A549 (cell line): Measurements from ENCODE around the gene R3HDML. TPM values are rescaled to one million over a fixed set of nuclear protein-coding genes. Genes with fewer than 3 reads are reported as not detected.

Experiments
- ATAC-seq, 2 experiments: fragments of 200-7000 bp in 1 of 2; fragments of >200 bp in 1 of 2; cut with Nextera tagmentation in 1 of 2; cut with Tn5 transposase in 1 of 2; 3 replicates each; pipeline versions ENCODE4 v1.8.0 to v1.9.1; 2018 to 2020; ENCODE audit warnings: mild to moderate bottlenecking in 1 of 2, moderate library complexity in 1 of 2
- CTCF ChIA-PET: fragments of 300-600 bp; sonication (Branson Sonifier 250); formaldehyde crosslinking; extraction: SDS; loops from one replicate; lab custom pipeline; 2021; ENCODE audit warnings: antibody characterized with exemption, inconsistent platforms; lab: Yijun Ruan, JAX
- POLR2A ChIA-PET: fragments of 350-600 bp; formaldehyde crosslinking; extraction: SDS; loops from one replicate; lab custom pipeline; 2021; ENCODE audit warnings: antibody characterized with exemption, inconsistent platforms; lab: Yijun Ruan, JAX
- DNase-seq, 2 experiments: peaks; one replicate each; pipeline versions ENCODE4 v3.0.0 to v3.0.0-alpha.2; 2011 to 2016; ENCODE audit warnings: low read depth in 1 of 2, low spot score in 1 of 2
- FAIRE-seq: peaks from 2 replicates; lab custom pipeline; 2011; peaks lifted over from hg19 to GRCh38; lab: Jason Lieb, UNC
- H3K27ac ChIP-seq, 2 experiments: fragments of >200 bp; sonication (Bioruptor Twin); formaldehyde crosslinking; 3 replicates each; pipeline ENCODE4 v1.5.1; 2016 to 2017
- H3K4me1 ChIP-seq: fragments of >200 bp; sonication (Bioruptor Twin); formaldehyde crosslinking; 3 replicates; pipeline ENCODE4 v1.6.1; 2016
- H3K4me2 ChIP-seq: fragments of >200 bp; sonication (Bioruptor Twin); formaldehyde crosslinking; 3 replicates; pipeline ENCODE4 v1.6.1; 2016
- H3K4me3 ChIP-seq: fragments of >200 bp; sonication (Bioruptor Twin); formaldehyde crosslinking; 3 replicates; pipeline ENCODE4 v1.5.1; 2016
- H3K9me3 ChIP-seq: fragments of >200 bp; sonication (Bioruptor Twin); formaldehyde crosslinking; 3 replicates; pipeline ENCODE4 v1.6.1; 2016
- BHLHE40 ChIP-seq: IDR thresholded peaks from 2 replicates; pipeline ENCODE4 v1.6.1; 2012; ENCODE audit warnings: low read depth, low read length, inconsistent platforms
- EHF ChIP-seq: fragments of 250-450 bp; sonication (Bioruptor Pico); IDR thresholded peaks from 2 replicates; pipeline ENCODE4 v1.5.0; 2020; ENCODE audit warnings: mild to moderate bottlenecking
- EHMT2 ChIP-seq: fragments of 200-600 bp; sonication (generic); IDR thresholded peaks from 2 replicates; pipeline ENCODE4 v1.6.1; 2016; ENCODE audit warnings: antibody characterized with exemption, low read depth, mild to moderate bottlenecking, moderate library complexity
- ELK1 ChIP-seq: fragments of 150-350 bp; IDR thresholded peaks from 2 replicates; pipeline ENCODE4 v1.6.1; 2014; ENCODE audit warnings: low read depth, mild to moderate bottlenecking, low read length
- EP300 ChIP-seq, 2 experiments: fragments of >200 bp; sonication (Bioruptor Twin); formaldehyde crosslinking; IDR thresholded peaks; 2 replicates in 1 of 2; 3 replicates in 1 of 2; pipeline ENCODE4 v1.6.1; 2016 to 2017
- ESRRA ChIP-seq: fragments of 150-350 bp; IDR thresholded peaks from 2 replicates; pipeline ENCODE4 v1.6.1; 2014; ENCODE audit warnings: mild to moderate bottlenecking, low read length, borderline replicate concordance
- HES2 ChIP-seq: fragments of >200 bp; sonication (Bioruptor Twin); formaldehyde crosslinking; IDR thresholded peaks from 2 replicates; pipeline ENCODE4 v1.6.1; 2016
- HEYL ChIP-seq: fragments of 250-450 bp; sonication (Bioruptor Pico); IDR thresholded peaks from 2 replicates; pipeline ENCODE4 v1.8.0; 2021; ENCODE audit warnings: mild to moderate bottlenecking, moderate library complexity
- HMGXB4 ChIP-seq: fragments of 250-450 bp; sonication (Bioruptor Pico); IDR thresholded peaks from 2 replicates; pipeline ENCODE4 v1.5.0; 2021; ENCODE audit warnings: mild to moderate bottlenecking, moderate library complexity, borderline replicate concordance
- HOXA7 ChIP-seq: fragments of 250-450 bp; sonication (Bioruptor Pico); IDR thresholded peaks from 2 replicates; pipeline ENCODE4 v1.5.0; 2020; ENCODE audit warnings: mild to moderate bottlenecking, moderate library complexity
- HOXB13 ChIP-seq: fragments of 250-450 bp; sonication (Bioruptor Pico); IDR thresholded peaks from 2 replicates; pipeline ENCODE4 v1.5.0; 2020; ENCODE audit warnings: low read depth, mild to moderate bottlenecking, moderate library complexity
- JUNB ChIP-seq: fragments of >200 bp; sonication (Bioruptor Twin); formaldehyde crosslinking; IDR thresholded peaks from 2 replicates; pipeline ENCODE4 v1.6.1; 2016
- KDM1A ChIP-seq: fragments of 200-600 bp; sonication (generic); IDR thresholded peaks from 2 replicates; pipeline ENCODE4 v1.6.1; 2016; ENCODE audit warnings: low read depth, mild to moderate bottlenecking
- KDM5A ChIP-seq: fragments of 200-600 bp; sonication (generic); IDR thresholded peaks from 2 replicates; pipeline ENCODE4 v1.6.1; 2016; ENCODE audit warnings: antibody characterized with exemption, mild to moderate bottlenecking
- MAFK ChIP-seq: fragments of 450-650 bp; IDR thresholded peaks from 2 replicates; pipeline ENCODE4 v1.6.1; 2014; ENCODE audit not compliant: partially characterized antibody
- NFE2L2 ChIP-seq: fragments of 150-350 bp; conservative IDR thresholded peaks from 2 replicates; pipeline ENCODE4 v1.6.1; 2014; ENCODE audit warnings: low read length
- NPAS2 ChIP-seq: fragments of 250-450 bp; sonication (Bioruptor Pico); IDR thresholded peaks from 2 replicates; pipeline ENCODE4 v1.8.0; 2022; ENCODE audit warnings: mild to moderate bottlenecking, moderate library complexity, borderline replicate concordance
- POLR2A ChIP-seq: IDR thresholded peaks from 2 replicates; pipeline ENCODE4 v1.6.1; 2012; ENCODE audit warnings: mild to moderate bottlenecking, low read length
- RAD21 ChIP-seq, 2 experiments: fragments of >200 bp in 1 of 2; sonication (Bioruptor Twin) in 1 of 2; formaldehyde crosslinking in 1 of 2; IDR thresholded peaks in 1 of 2; conservative IDR thresholded peaks in 1 of 2; 2 replicates in 1 of 2; 3 replicates in 1 of 2; pipeline ENCODE4 v1.6.1; 2012 to 2018; ENCODE audit warnings: inconsistent platforms in 1 of 2
- RARB ChIP-seq: fragments of 250-450 bp; sonication (Bioruptor Pico); IDR thresholded peaks from 2 replicates; pipeline ENCODE4 v1.8.0; 2021; ENCODE audit warnings: mild to moderate bottlenecking, moderate library complexity
- RCOR1 ChIP-seq: fragments of 150-350 bp; IDR thresholded peaks from 2 replicates; pipeline ENCODE4 v1.6.1; 2014; ENCODE audit warnings: antibody characterized with exemption, low read length, low read depth
- SMC3 ChIP-seq: fragments of >200 bp; sonication (Bioruptor Twin); formaldehyde crosslinking; IDR thresholded peaks from 3 replicates; pipeline ENCODE4 v1.6.1; 2018; ENCODE audit warnings: inconsistent platforms
- TP53 ChIP-seq: fragments of 250-450 bp; sonication (Bioruptor Pico); IDR thresholded peaks from 2 replicates; pipeline ENCODE4 v1.5.0; 2021; ENCODE audit warnings: mild to moderate bottlenecking, moderate library complexity
- ZFP36 ChIP-seq: fragments of 450-650 bp; IDR thresholded peaks from 2 replicates; pipeline ENCODE4 v1.6.1; 2014; ENCODE audit warnings: borderline replicate concordance; ENCODE audit not compliant: partially characterized antibody
- WGBS: methylation state at CpG from one replicate; pipeline ENCODE4 v1.1.6; 2017; ENCODE audit errors: missing lambda C conversion rate; 5-methylcytosine and 5-hydroxymethylcytosine counted together
- polyA plus RNA-seq, 4 experiments: library from polyadenylated mRNA; depleted of rRNA in 3 of 4; stranded (reverse); fragments of >200 nt; fragmentation: RNase III in 1 of 4; extraction: RNeasy Plus Mini Kit Qiagen cat#74134 plus additional on column Dnase treatment in 1 of 4; gene quantifications; 2 replicates in 3 of 4; 3 replicates in 1 of 4; pipeline ENCODE4 v1.2.3, GENCODE V29; 2011 to 2017

R3HDML gene
- polyA plus RNA-seq, 2 of the 4 experiments (the other 2 are of a cell fraction) = 0.96 to 1.2 TPM

- 60% methylated on average over 4 of the region's 4 CpGs for WGBS
- no peak for FAIRE-seq
- peaks cover 38% of the 10 kb centered on the region for H3K4me1 ChIP-seq
- POLR2A ChIA-PET = no interaction called here
- H3K27ac ChIP-seq = no peak overlapping the region
- no peak for DNase-seq
- TF ChIP-seq HEYL (no peak), NFE2L2 (no peak), HES2 (no peak), ZFP36 (no peak), TP53 (CRISPR knock-in tag) (no peak), JUNB (no peak), RARB (CRISPR knock-in tag) (no peak), KDM1A (no peak), HMGXB4 (CRISPR knock-in tag) (no peak), EHMT2 (no peak), HOXA7 (CRISPR knock-in tag) (no peak), ESRRA (no peak), BHLHE40 (no peak), EP300 (IDR thresholded peaks at IDR 0.05) (no peak), POLR2A (no peak), RCOR1 (no peak), NPAS2 (no peak), HOXB13 (CRISPR knock-in tag) (no peak)
- ATAC-seq = no peak
- H3K4me2 ChIP-seq = peak overlapping the region; percentile 92
- H3K9me3 ChIP-seq = no peaks in the 10 kb centered on the region
- CTCF ChIA-PET = interaction anchor here (1.1 to 1.3 kb wide), 3 partner anchors 28 to 140 kb away, joined by 3 to 4 read pairs (median 3); no protein-coding TSS in a partner anchor
- peak overlapping the region; percentile 65; the same call in 1 of the 3 replicates for H3K4me3 ChIP-seq
Measured at GRCh38 chr20:44357555-44358125, 20.8 kb downstream of the R3HDML start.

GRCh38 chr20:44358776-44359175 is 21.9 kb downstream of the R3HDML start:
- H3K9me3 ChIP-seq = no peaks in the 10 kb centered on the region
- DNase-seq (no peak), ATAC-seq (no peak), FAIRE-seq (no peak)
- 88% methylated on average over 8 of the region's 8 CpGs for WGBS
- peaks cover 49% of the 10 kb centered on the region for H3K4me1 ChIP-seq
- ChIA-PET CTCF (interaction anchor here (1.1 to 1.2 kb wide), 3 partner anchors 9 to 141 kb away, joined by 3 read pairs; no protein-coding TSS in a partner anchor), POLR2A (no interaction called here)
- H3K4me3 ChIP-seq = no peak overlapping the region
- TF ChIP-seq SMC3 (no peak), MAFK (peak; percentile 59)
- H3K4me2 ChIP-seq = no peak overlapping the region
- H3K27ac ChIP-seq = no peak overlapping the region

GRCh38 chr20:44360221-44360620 is 23.4 kb downstream of the R3HDML start:
- Histone ChIP-seq H3K4me3 (no peak overlapping the region), H3K4me2 (no peak overlapping the region), H3K27ac (no peak overlapping the region), H3K9me3 (no peaks in the 10 kb centered on the region), H3K4me1 (peaks cover 44% of the 10 kb centered on the region)
- no peak for ATAC-seq
- no peak for DNase-seq
- POLR2A ChIA-PET = no interaction called here
- no peak for FAIRE-seq
- CTCF ChIA-PET = interaction anchor here (0.7 to 1.8 kb wide), 7 partner anchors 11 to 146 kb away, joined by 3 to 5 read pairs (median 4); no protein-coding TSS in a partner anchor
- no peak for TF ChIP-seq RCOR1
- TF ChIP-seq BHLHE40 = no peak
- TF ChIP-seq HOXB13 (CRISPR knock-in tag) = no peak
- no peak for TF ChIP-seq RAD21 (conservative IDR thresholded peaks at IDR 0.05 in 1 of 2, IDR thresholded peaks at IDR 0.05 in 1 of 2)
- no peak for TF ChIP-seq EHF (CRISPR knock-in tag)
- no peak for TF ChIP-seq ELK1
- TF ChIP-seq KDM5A = no peak
- TF ChIP-seq SMC3 = no peak
- TF ChIP-seq, all 56 proteins: peak for 0
